Erythroblast (primary cell): ENCODE results near the gene MED23.

Experiments used
- GATA1 ChIP-seq: IDR thresholded peaks from 2 replicates; pipeline ENCODE4 v1.6.1; 2011; ENCODE audit warnings: low read depth, mild to moderate bottlenecking, control low read depth, low read length, moderate library complexity
- POLR2A ChIP-seq: IDR thresholded peaks from 2 replicates; pipeline ENCODE4 v1.6.1; 2011; ENCODE audit warnings: mild to moderate bottlenecking, low read length

GRCh38 chr6:131545317-131545716, 82.7 kb downstream of the MED23 start:
- TF ChIP-seq POLR2A (no peak), GATA1 (no peak)
